ENCODE results near the gene MAP3K2.
A peak's percentile ranks its signal among the peaks of the same experiment; 100 is the strongest.

The MAP3K2 gene

GRCh38 chr2:127421871-127422558 is 34.2 kb upstream of the MAP3K2 start:
- Histone ChIP-seq H3K4me3 (no peak overlapping the region), H3K27ac (no peak overlapping the region)

GRCh38 chr2:127421116-127421800 is 33.5 kb upstream of the MAP3K2 start:
- Histone ChIP-seq H3K27ac (no peak overlapping the region), H3K4me3 (no peak overlapping the region)

GRCh38 chr2:127420039-127420864 is 32.5 kb upstream of the MAP3K2 start:
- H3K4me3 ChIP-seq: no peak overlapping the region
- H3K27ac ChIP-seq: no peak overlapping the region

- H3K4me3 ChIP-seq: no peak overlapping the region
- H3K27ac ChIP-seq: no peak overlapping the region
These were observed 31.8 kb upstream of the MAP3K2 start for GRCh38 chr2:127419448-127420038.

- Histone ChIP-seq H3K27ac (no peak overlapping the region), H3K4me3 (no peak overlapping the region)
These were observed 31.3 kb upstream of the MAP3K2 start for GRCh38 chr2:127419112-127419430.

- H3K27ac ChIP-seq: no peak within 1 kb of the TSS
- H3K4me3 ChIP-seq: no peak within 1 kb of the TSS
These were observed 30.7 kb upstream of the MAP3K2 start, which contains the start of gene PROC for GRCh38 chr2:127418300-127419111. TSS of gene PROC (plus strand) at chr2:127418427. CDS start at chr2:127419943, 1,516 bp downstream.

- H3K4me3 ChIP-seq: no peak overlapping the region
- no peak overlapping the region for H3K27ac ChIP-seq
These were observed 29.6 kb upstream of the MAP3K2 start for GRCh38 chr2:127417406-127417805.

- Histone ChIP-seq H3K27ac (peak overlapping the region in 8 of 21 experiments; percentile 18 to 74 (median 48)), H3K4me3 (peak overlapping the region; percentile 24 to 44 (median 37))
These were observed 28.8 kb upstream of the MAP3K2 start for GRCh38 chr2:127416506-127417001.

- Histone ChIP-seq H3K4me3 (peak overlapping the region; percentile 24 to 44 (median 37)), H3K27ac (peak overlapping the region in 13 of 21 experiments; percentile 6 to 74 (median 47))
These were observed 28.1 kb upstream of the MAP3K2 start for GRCh38 chr2:127415593-127416505.

GRCh38 chr2:127414638-127415592 is 27.1 kb upstream of the MAP3K2 start:
- peak overlapping the region in 4 of 21 experiments; percentile 36 to 74 (median 60) for H3K27ac ChIP-seq
- H3K4me3 ChIP-seq: no peak overlapping the region

- Histone ChIP-seq H3K4me3 (no peak overlapping the region), H3K27ac (peak overlapping the region in 6 of 21 experiments; percentile 0 to 56 (median 35))
These were observed 26.2 kb upstream of the MAP3K2 start for GRCh38 chr2:127413782-127414637.

- Histone ChIP-seq H3K27ac (peak overlapping the region in 4 of 21 experiments; percentile 0 to 56 (median 46)), H3K4me3 (no peak overlapping the region)
These were observed 25.4 kb upstream of the MAP3K2 start for GRCh38 chr2:127413200-127413599.

GRCh38 chr2:127411653-127412369 is 24.0 kb upstream of the MAP3K2 start:
- Histone ChIP-seq H3K27ac (peak overlapping the region in 13 of 21 experiments; percentile 4 to 84 (median 56)), H3K4me3 (no peak overlapping the region)

- Histone ChIP-seq H3K4me3 (no peak overlapping the region), H3K27ac (peak overlapping the region in 16 of 21 experiments; percentile 33 to 84 (median 66))
These were observed 23.3 kb upstream of the MAP3K2 start for GRCh38 chr2:127410871-127411652.
